ENCODE data around the gene PSMD6.
A peak's percentile ranks its signal among the peaks of the same experiment; 100 is the strongest.

PSMD6 gene

DNA sequence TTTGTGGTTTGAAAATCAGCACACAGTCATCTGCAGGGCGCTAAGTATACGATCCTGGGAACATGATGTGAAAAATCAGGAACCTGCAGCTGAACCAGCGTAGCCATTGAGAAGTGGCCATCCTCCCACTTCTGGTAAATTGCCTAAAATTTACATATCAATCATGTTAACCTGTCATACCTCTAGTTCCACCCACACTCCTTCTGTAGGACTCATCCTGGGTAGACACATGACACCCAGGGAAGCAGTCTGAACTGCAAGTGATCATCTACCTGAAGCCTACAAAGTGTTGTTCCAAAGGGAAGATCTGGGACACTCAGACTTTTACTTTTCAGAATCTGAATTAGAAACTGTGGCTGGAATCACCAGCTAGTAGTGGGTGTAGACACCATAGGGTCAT, 5.5 kb upstream of the PSMD6 start:
- no peak for DNase-seq (ENCODE audit: low read depth)
- TF ChIP-seq MYC (IDR thresholded peaks at IDR 0.05; ENCODE audit: low read depth, low read length) (no peak), POLR2A (IDR thresholded peaks at IDR 0.05; ENCODE audit: extremely low read depth, insufficient read length) (no peak), CTCF (IDR thresholded peaks at IDR 0.05; ENCODE audit: low read depth, low read length) (no peak), MAX (IDR thresholded peaks at IDR 0.05; ENCODE audit: low read depth, low read length) (no peak)
- H3K4me3 ChIP-seq (ENCODE audit: low read depth, low read length) = no peak overlapping the region

- TF ChIP-seq CTCF (IDR thresholded peaks at IDR 0.05; ENCODE audit: low read depth, low read length) = no peak
- no peak for TF ChIP-seq POLR2A (IDR thresholded peaks at IDR 0.05; ENCODE audit: extremely low read depth, insufficient read length)
- TF ChIP-seq MAX (IDR thresholded peaks at IDR 0.05; ENCODE audit: low read depth, low read length) = no peak
- no peak for TF ChIP-seq MYC (IDR thresholded peaks at IDR 0.05; ENCODE audit: low read depth, low read length)
- no peak overlapping the region for H3K4me3 ChIP-seq (ENCODE audit: low read depth, low read length)
- no peak for DNase-seq (ENCODE audit: low read depth)
Measured at GRCh38 chr3:64027658-64028057, 4.4 kb upstream of the PSMD6 start.

DNA sequence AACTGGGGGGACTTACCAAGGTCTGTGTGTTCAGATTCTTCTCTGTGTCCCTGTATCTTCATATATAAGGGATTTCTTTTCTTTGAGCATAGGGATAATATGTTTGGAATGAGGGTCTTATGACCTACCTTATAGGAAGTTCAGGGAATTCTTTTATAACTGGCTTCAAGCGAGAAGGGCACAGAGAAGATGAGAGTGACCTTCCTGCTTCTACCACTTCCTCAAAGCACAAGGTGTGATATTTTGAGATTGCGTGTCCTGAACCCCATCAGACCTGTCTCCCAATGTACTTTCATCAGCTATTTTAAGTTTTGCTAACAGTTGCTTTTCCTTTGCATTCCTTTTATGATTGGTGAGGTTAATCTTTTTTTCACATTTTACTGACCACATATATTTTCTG, 3.1 kb upstream of the PSMD6 start:
- no peak for TF ChIP-seq CTCF (IDR thresholded peaks at IDR 0.05; ENCODE audit: low read depth, low read length)
- no peak for TF ChIP-seq POLR2A (IDR thresholded peaks at IDR 0.05; ENCODE audit: extremely low read depth, insufficient read length)
- no peak for TF ChIP-seq MYC (IDR thresholded peaks at IDR 0.05; ENCODE audit: low read depth, low read length)
- no peak for TF ChIP-seq MAX (IDR thresholded peaks at IDR 0.05; ENCODE audit: low read depth, low read length)
- no peak for DNase-seq (ENCODE audit: low read depth)

GRCh38 chr3:64023861-64024223, 548 bp upstream of the PSMD6 start:
- no peak for TF ChIP-seq MYC (IDR thresholded peaks at IDR 0.05; ENCODE audit: low read depth, low read length)
- no peak for TF ChIP-seq MAX (IDR thresholded peaks at IDR 0.05; ENCODE audit: low read depth, low read length)
- H3K4me3 ChIP-seq (ENCODE audit: low read depth, low read length) = peak overlapping the region; percentile 93
- DNase-seq (ENCODE audit: low read depth) = no peak

More for the DNA sequence above, 3.1 kb upstream of the PSMD6 start:
- H3K4me3 ChIP-seq (ENCODE audit: low read depth, low read length) = no peak overlapping the region

DNA sequence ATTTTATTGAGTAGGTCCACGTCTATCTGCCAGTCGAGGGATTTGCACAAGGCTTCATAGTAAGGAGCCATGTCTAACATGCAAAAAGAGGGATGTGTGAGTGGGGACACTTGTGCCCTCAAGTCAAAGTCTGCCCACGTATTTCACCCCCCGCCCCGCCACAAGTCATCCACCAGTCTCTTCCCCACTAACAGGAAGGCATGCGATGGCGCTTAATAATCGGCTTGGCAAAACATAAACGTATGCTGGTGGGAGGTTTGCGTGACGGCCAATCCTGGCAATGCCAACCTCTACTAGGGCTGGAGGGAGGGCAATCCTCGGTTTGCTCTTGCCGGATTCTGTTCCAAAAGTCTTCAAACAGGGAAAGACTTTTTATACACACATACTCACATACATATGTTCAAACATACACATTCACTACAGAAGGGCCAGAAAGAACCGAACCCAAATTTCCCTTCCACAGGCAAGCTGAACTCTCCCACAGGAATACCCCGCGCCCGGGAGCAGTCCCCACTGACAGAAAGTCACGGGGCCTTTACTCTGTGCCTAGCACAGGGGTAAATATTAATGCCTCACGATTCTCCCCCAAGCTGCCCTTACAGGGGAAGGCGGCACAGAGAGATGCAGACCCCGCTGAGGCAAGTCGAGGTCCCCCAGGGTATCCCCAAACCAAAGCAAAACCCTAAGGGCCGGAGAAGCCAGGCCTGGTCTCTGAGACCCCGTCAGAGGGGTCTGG, 675 bp downstream of the PSMD6 start:
- DNase-seq (ENCODE audit: low read depth) = peak; percentile 39
- TF ChIP-seq MYC (IDR thresholded peaks at IDR 0.05; ENCODE audit: low read depth, low read length) = no peak
- no peak for TF ChIP-seq MAX (IDR thresholded peaks at IDR 0.05; ENCODE audit: low read depth, low read length)
- TF ChIP-seq POLR2A (IDR thresholded peaks at IDR 0.05; ENCODE audit: extremely low read depth, insufficient read length) = no peak
- no peak for TF ChIP-seq CTCF (IDR thresholded peaks at IDR 0.05; ENCODE audit: low read depth, low read length)
- peak overlapping the region; percentile 93 for H3K4me3 ChIP-seq (ENCODE audit: low read depth, low read length)

- TF ChIP-seq POLR2A (IDR thresholded peaks at IDR 0.05; ENCODE audit: extremely low read depth, insufficient read length) (no peak), MAX (IDR thresholded peaks at IDR 0.05; ENCODE audit: low read depth, low read length) (no peak)
- H3K4me3 ChIP-seq (ENCODE audit: low read depth, low read length) = peak overlapping the region; percentile 93
- DNase-seq (ENCODE audit: low read depth) = peak; percentile 27
Measured at GRCh38 chr3:64021922-64022321, 1.4 kb downstream of the PSMD6 start.
